ENCODE measurements around the gene SIRT3. TPM values are rescaled to one million over a fixed set of nuclear protein-coding genes. Genes with fewer than 3 reads are reported as not detected.

SIRT3 gene
- total RNA-seq, 1 donor from 2014 or later: 15.7 TPM

GRCh38 chr11:213111-213510 lies 23.0 kb downstream of the SIRT3 start:
- TF ChIP-seq CTCF (IDR thresholded peaks at IDR 0.05): no peak
- no peak for ATAC-seq
- no peak overlapping the region for H3K4me3 ChIP-seq
- H3K27ac ChIP-seq: no peak overlapping the region
- intact Hi-C loops (cut with DNase I): no loop called here
- peaks cover 65% of the 10 kb centered on the region for H3K36me3 ChIP-seq
- H3K27me3 ChIP-seq: no peaks in the 10 kb centered on the region
- DNase-seq: no peak
- no peaks in the 10 kb centered on the region for H3K9me3 ChIP-seq
- peaks cover 19% of the 10 kb centered on the region for H3K4me1 ChIP-seq

GRCh38 chr11:212150-213100 lies 23.7 kb downstream of the SIRT3 start:
- TF ChIP-seq CTCF (IDR thresholded peaks at IDR 0.05): no peak

GRCh38 chr11:211741-212140 lies 24.4 kb downstream of the SIRT3 start:
- peaks cover 19% of the 10 kb centered on the region for H3K4me1 ChIP-seq
- no peaks in the 10 kb centered on the region for H3K9me3 ChIP-seq
- ATAC-seq (no peak), DNase-seq (peak; percentile 52)
- no peaks in the 10 kb centered on the region for H3K27me3 ChIP-seq
- TF ChIP-seq CTCF (IDR thresholded peaks at IDR 0.05): no peak
- intact Hi-C loops (cut with DNase I): no loop called here
- no peak overlapping the region for H3K4me3 ChIP-seq
- peaks cover 65% of the 10 kb centered on the region for H3K36me3 ChIP-seq
- no peak overlapping the region for H3K27ac ChIP-seq

More at GRCh38 chr11:212150-213100, 23.7 kb downstream of the SIRT3 start:
- H3K27ac ChIP-seq: no peak overlapping the region
- H3K36me3 ChIP-seq: peaks cover 65% of the 10 kb centered on the region
- H3K4me3 ChIP-seq: no peak overlapping the region
- H3K4me1 ChIP-seq: peaks cover 19% of the 10 kb centered on the region
- no peaks in the 10 kb centered on the region for H3K27me3 ChIP-seq
- ATAC-seq (no peak), DNase-seq (peak; percentile 59)
- H3K9me3 ChIP-seq: no peaks in the 10 kb centered on the region
- intact Hi-C loops (cut with DNase I): no loop called here

GRCh38 chr11:211295-211694 lies 24.8 kb downstream of the SIRT3 start:
- no peak overlapping the region for H3K4me3 ChIP-seq
- no peaks in the 10 kb centered on the region for H3K27me3 ChIP-seq
- intact Hi-C loops (cut with DNase I): no loop called here
- H3K9me3 ChIP-seq: no peaks in the 10 kb centered on the region
- peaks cover 63% of the 10 kb centered on the region for H3K36me3 ChIP-seq
- DNase-seq (no peak), ATAC-seq (no peak)
- TF ChIP-seq CTCF (IDR thresholded peaks at IDR 0.05): no peak
- H3K27ac ChIP-seq: no peak overlapping the region
- H3K4me1 ChIP-seq: peaks cover 20% of the 10 kb centered on the region

GRCh38 chr11:210803-211180 lies 25.4 kb downstream of the SIRT3 start:
- H3K4me1 ChIP-seq: peaks cover 25% of the 10 kb centered on the region
- no peak for TF ChIP-seq CTCF (IDR thresholded peaks at IDR 0.05)
- DNase-seq (peak; percentile 58), ATAC-seq (no peak)
- H3K36me3 ChIP-seq: peaks cover 58% of the 10 kb centered on the region
- H3K27ac ChIP-seq: no peak overlapping the region
- H3K27me3 ChIP-seq: no peaks in the 10 kb centered on the region
- no peaks in the 10 kb centered on the region for H3K9me3 ChIP-seq
- intact Hi-C loops (cut with DNase I): no loop called here
- H3K4me3 ChIP-seq: no peak overlapping the region
